IMR-90 (cell line): ENCODE measurements around the gene JMJD7. TPM values are rescaled to one million over a fixed set of nuclear protein-coding genes. Genes with fewer than 3 reads are reported as not detected.
"Not testable (repeated sequence)": the region's sequence is repeated elsewhere in the genome, so short reads cannot be mapped to it uniquely, and the experiment has no call there.

ENCODE experiments used
- ATAC-seq: fragments of 200-7000 bp; cut with Tn5 transposase; 2 replicates; pipeline ENCODE4 v1.9.1; 2020; ENCODE audit warnings: low read depth, mild to moderate bottlenecking, moderate library complexity
- BruUV-seq: library from RNA; stranded (reverse); fragments of 400-500 nt; replicated peaks from 2 replicates; lab custom pipeline; 2021; lab: Mats Ljungman, UMichigan
- CTCF ChIA-PET: fragments of 300-600 bp; formaldehyde crosslinking; extraction: SDS; loops from one replicate; lab custom pipeline; 2021; ENCODE audit warnings: antibody characterized with exemption; lab: Yijun Ruan, JAX
- POLR2A ChIA-PET: fragments of 300-600 bp; sonication (Branson Sonifier 250); formaldehyde crosslinking; loops from one replicate; lab custom pipeline; 2022; ENCODE audit warnings: antibody characterized with exemption; ENCODE audit not compliant: unreplicated experiment; lab: Charles Lee
- DNase-seq: peaks from one replicate; pipeline ENCODE4 v3.0.0; 2013
- H2AFZ ChIP-seq: replicated peaks from 2 replicates; pipeline ENCODE3; 2013; ENCODE audit warnings: low read length, mild to moderate bottlenecking; ENCODE audit not compliant: poor library complexity
- H2AK5ac ChIP-seq: 2 replicates; pipeline ENCODE4 v1.6.1; 2013; ENCODE audit warnings: low read depth, low read length, inconsistent platforms
- H2AK9ac ChIP-seq: replicated peaks from 2 replicates; pipeline ENCODE3; 2013; ENCODE audit warnings: mild to moderate bottlenecking, low read depth, low read length, moderate library complexity; ENCODE audit not compliant: poor library complexity
- H2BK120ac ChIP-seq: 2 replicates; pipeline ENCODE4 v1.6.1; 2013; ENCODE audit warnings: low read depth, low read length, inconsistent platforms
- H2BK15ac ChIP-seq: 3 replicates; pipeline ENCODE4 v1.6.1; 2013; ENCODE audit warnings: low read depth, low read length, inconsistent platforms
- H2BK20ac ChIP-seq: 2 replicates; pipeline ENCODE4 v1.6.1; 2013; ENCODE audit warnings: low read depth, mild to moderate bottlenecking, inconsistent platforms, low read length, moderate library complexity
- H2BK5ac ChIP-seq: 2 replicates; pipeline ENCODE4 v1.6.1; 2013; ENCODE audit warnings: mild to moderate bottlenecking, low read depth, low read length, inconsistent platforms; ENCODE audit not compliant: poor library complexity, severe bottlenecking
- H3K14ac ChIP-seq: replicated peaks from 2 replicates; pipeline ENCODE4 v1.6.1; 2013; ENCODE audit warnings: low read depth, low read length, inconsistent platforms
- H3K18ac ChIP-seq: 2 replicates; pipeline ENCODE4 v1.6.1; 2013; ENCODE audit warnings: low read depth, low read length, control low read depth
- H3K23ac ChIP-seq: 2 replicates; pipeline ENCODE4 v1.6.1; 2013; ENCODE audit warnings: low read depth, low read length, inconsistent platforms
- H3K27ac ChIP-seq: 2 replicates; pipeline ENCODE4 v1.5.1; 2013; ENCODE audit warnings: mild to moderate bottlenecking, control low read depth, low read length; ENCODE audit not compliant: insufficient read depth
- H3K27me3 ChIP-seq: 2 replicates; pipeline ENCODE4 v1.6.1; 2013; ENCODE audit warnings: low read length; ENCODE audit not compliant: control insufficient read depth, insufficient read depth
- H3K36me3 ChIP-seq: 2 replicates; pipeline ENCODE4 v1.6.1; 2013; ENCODE audit warnings: low read length, mixed read lengths; ENCODE audit not compliant: control insufficient read depth, insufficient read depth
- H3K4ac ChIP-seq: 2 replicates; pipeline ENCODE4 v1.6.1; 2013; ENCODE audit warnings: low read depth, low read length, inconsistent platforms
- H3K4me1 ChIP-seq: 2 replicates; pipeline ENCODE4 v1.6.1; 2013; ENCODE audit warnings: low read length, mixed read lengths; ENCODE audit not compliant: control insufficient read depth, insufficient read depth
- H3K4me2 ChIP-seq: 2 replicates; pipeline ENCODE4 v1.6.1; 2013; ENCODE audit warnings: low read depth, mild to moderate bottlenecking, control low read depth, low read length, moderate library complexity
- H3K4me3 ChIP-seq: 2 replicates; pipeline ENCODE4 v1.5.1; 2013; ENCODE audit warnings: low read depth, mild to moderate bottlenecking, control low read depth, low read length, moderate library complexity; ENCODE audit not compliant: insufficient read depth
- H3K56ac ChIP-seq: 2 replicates; pipeline ENCODE4 v1.6.1; 2013; ENCODE audit warnings: low read length, inconsistent platforms; ENCODE audit not compliant: insufficient read depth; ENCODE audit errors: extremely low read depth
- H3K79me1 ChIP-seq, 2 experiments: 2 replicates each; pipeline ENCODE4 v1.6.1; 2013; ENCODE audit warnings: low read length in 2 of 2, inconsistent platforms in 1 of 2, low read depth in 1 of 2
- H3K9ac ChIP-seq: 2 replicates; pipeline ENCODE4 v1.6.1; 2013; ENCODE audit warnings: low read depth, low read length, control low read depth
- H3K9me1 ChIP-seq: 2 replicates; pipeline ENCODE4 v1.6.1; 2013; ENCODE audit warnings: low read length, inconsistent platforms; ENCODE audit not compliant: insufficient read depth
- H3K9me3 ChIP-seq: 2 replicates; pipeline ENCODE4 v1.6.1; 2013; ENCODE audit warnings: low read length; ENCODE audit not compliant: control insufficient read depth, insufficient read depth
- H4K20me1 ChIP-seq: 2 replicates; pipeline ENCODE4 v1.6.1; 2013; ENCODE audit warnings: low read length, inconsistent platforms; ENCODE audit not compliant: insufficient read depth
- H4K5ac ChIP-seq: 2 replicates; pipeline ENCODE4 v1.6.1; 2013; ENCODE audit warnings: mild to moderate bottlenecking, low read depth, low read length, control low read depth
- H4K8ac ChIP-seq, 2 experiments: 2 replicates each; pipeline ENCODE4 v1.6.1; 2013; ENCODE audit warnings: low read depth in 2 of 2, low read length in 2 of 2, control low read depth in 1 of 2, inconsistent platforms in 1 of 2
- H4K91ac ChIP-seq: 2 replicates; pipeline ENCODE4 v1.6.1; 2013; ENCODE audit warnings: low read depth, low read length, inconsistent platforms; ENCODE audit not compliant: insufficient read depth
- WGBS, 2 experiments: methylation state at CpG; one replicate each; pipeline versions ENCODE4 v1.1.5 to v1.1.7; 2013; ENCODE audit warnings: missing lambda C conversion rate in 2 of 2; ENCODE audit not compliant: insufficient read length in 1 of 2; ENCODE audit errors: extremely low coverage in 2 of 2; 5-methylcytosine and 5-hydroxymethylcytosine counted together
- dilution Hi-C: fragments of 300-500 bp; cut with HindIII; formaldehyde crosslinking; loops from one replicate; pipeline ENCODE4 v1.14.3; 2018; ENCODE audit warnings: low sequenced_read_pairs; ENCODE audit not compliant: unreplicated experiment
- in situ Hi-C: fragments of 300-500 bp; cut with MboI; formaldehyde crosslinking; loops from 3 replicates; pipeline ENCODE4 v1.14.3; 2019; ENCODE audit warnings: low sequenced_read_pairs, inconsistent platforms, mixed read lengths
- intact Hi-C: fragments of 100-400 bp; cut with micrococcal nuclease; formaldehyde crosslinking; loops from 2 replicates; pipeline ENCODE4 v1.10.0; 2022
- polyA plus RNA-seq, 3 experiments: library from polyadenylated mRNA; depleted of rRNA; stranded (reverse); fragments of >200 nt; gene quantifications; 2 replicates each; pipeline ENCODE4 v1.2.3, GENCODE V29; 2012; ENCODE audit warnings: low replicate concordance in 1 of 3
- total RNA-seq: library from RNA; depleted of rRNA; stranded (reverse); fragments of >200 nt; gene quantifications from 2 replicates; pipeline ENCODE4 v1.2.3, GENCODE V29; 2012

Gene JMJD7
- total and polyA plus RNA-seq, 2 of the 4 experiments (the other 2 are of a cell fraction), result 5.0 to 6.3 TPM

DNA sequence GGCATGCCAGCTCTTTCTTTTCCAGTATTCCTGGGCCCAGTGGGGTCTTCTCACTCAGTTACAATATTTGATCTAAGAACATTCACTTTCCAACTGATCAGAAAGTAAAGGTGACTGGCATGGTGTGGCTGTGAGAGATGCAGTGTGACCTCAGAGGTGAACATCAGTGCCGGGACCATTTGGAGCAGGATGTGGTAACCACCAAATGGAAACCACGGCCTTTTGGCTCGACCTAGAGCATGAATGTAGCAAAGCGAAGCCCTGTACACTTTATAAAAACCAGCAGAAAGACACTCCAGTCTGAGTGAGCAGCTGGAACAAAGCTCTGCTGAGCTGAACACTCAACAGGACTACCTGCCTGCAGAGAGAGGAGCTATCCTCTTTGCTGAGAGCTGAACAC, 3.4 kb downstream of the JMJD7 start:
- BruUV-seq, H4K20me1 ChIP-seq, H4K5ac ChIP-seq, H3K27me3 ChIP-seq, H3K4ac ChIP-seq, ATAC-seq, H2BK120ac ChIP-seq, H3K18ac ChIP-seq, H3K14ac ChIP-seq, H3K36me3 ChIP-seq, H2BK15ac ChIP-seq, H3K4me1 ChIP-seq, POLR2A ChIA-PET, H4K8ac ChIP-seq, H2AK9ac ChIP-seq, CTCF ChIA-PET, H3K4me3 ChIP-seq, H2BK5ac ChIP-seq, in situ Hi-C loops, H3K56ac ChIP-seq, H2AK5ac ChIP-seq, H3K27ac ChIP-seq, intact Hi-C loops, H3K4me2 ChIP-seq, H2AFZ ChIP-seq, H3K9me3 ChIP-seq, H3K23ac ChIP-seq, DNase-seq, H4K91ac ChIP-seq, dilution Hi-C loops, H2BK20ac ChIP-seq, H3K9ac ChIP-seq: not testable (repeated sequence)
- Histone ChIP-seq H3K79me1 (peaks cover 17 to 30% of the 10 kb centered on the region in 2 experiments), H3K9me1 (peaks cover 11% of the 10 kb centered on the region; the same call in 1 of the 2 replicates)
- 70% methylated on average over 3 of the region's 4 CpGs; no CpG with 5 or more reads in 1 of the 2 experiments for WGBS, 2 experiments
